Type B pancreatic cell (in vitro differentiated cells): Measurements from ENCODE around the gene CDC42. TPM values are rescaled to one million over a fixed set of nuclear protein-coding genes. Genes with fewer than 3 reads are reported as not detected.
A peak's percentile ranks its signal among the peaks of the same experiment; 100 is the strongest.

Experiments
- DNase-seq: peaks from one replicate; pipeline ENCODE4 v3.0.0; 2021; ENCODE audit warnings: mixed read lengths; ENCODE audit not compliant: unreplicated experiment; ENCODE audit errors: extremely low spot score
- H3K27ac Mint-ChIP-seq: 2 replicates; pipeline ENCODE4 v1.8.0; 2021; ENCODE audit warnings: mild to moderate bottlenecking, mixed read lengths
- H3K27me3 Mint-ChIP-seq: 2 replicates; pipeline ENCODE4 v1.8.0; 2021; ENCODE audit warnings: mixed read lengths
- H3K36me3 Mint-ChIP-seq: 2 replicates; pipeline ENCODE4 v1.8.0; 2021; ENCODE audit warnings: mixed read lengths
- H3K4me1 Mint-ChIP-seq: one replicate; pipeline ENCODE4 v1.8.0; 2021; ENCODE audit warnings: mixed read lengths; ENCODE audit not compliant: unreplicated experiment
- H3K4me3 Mint-ChIP-seq: 2 replicates; pipeline ENCODE4 v1.8.0; 2021; ENCODE audit warnings: mild to moderate bottlenecking, mixed read lengths
- H3K9me3 Mint-ChIP-seq: 2 replicates; pipeline ENCODE4 v1.8.0; 2021; ENCODE audit warnings: mixed read lengths
- total RNA-seq: library from RNA; stranded (reverse); gene quantifications from 2 replicates; pipeline ENCODE4 v1.2.1, GENCODE V29; 2021; ENCODE audit warnings: low replicate concordance
- TF ChIP-seq, protein P1 (sequence below): fragments of 200-600 bp; sonication (generic); conservative IDR thresholded peaks from 2 replicates; pipeline ENCODE4 v1.5.0; 2021; ENCODE audit warnings: antibody characterized with exemption, mild to moderate bottlenecking

Gene CDC42
- total RNA-seq, 1 donor from 2014 or later: 238 TPM

DNA sequence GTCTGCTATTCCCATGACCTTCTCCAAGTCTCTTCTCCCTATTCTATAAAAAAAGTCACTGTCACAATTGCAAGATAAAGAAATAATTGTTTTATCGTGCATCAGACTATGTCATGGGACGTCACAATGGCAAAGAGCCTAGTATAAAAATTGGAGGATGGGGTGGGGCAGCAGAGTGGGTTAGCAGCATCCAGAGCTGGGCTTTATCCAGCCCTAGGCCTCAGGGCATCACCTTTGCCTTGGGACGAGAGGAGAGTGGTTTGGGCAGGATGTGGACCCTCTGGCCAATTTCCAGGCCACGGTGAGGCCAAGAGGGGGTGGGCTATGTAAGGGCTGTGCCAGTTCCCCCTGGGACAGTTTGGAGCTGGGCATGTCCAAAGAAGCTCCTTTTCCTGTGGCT lies 64.7 kb downstream of the CDC42 start:
- H3K27ac Mint-ChIP-seq: no peak overlapping the region
- no peak for DNase-seq
- peaks cover 16% of the 10 kb centered on the region for H3K36me3 Mint-ChIP-seq
- no peaks in the 10 kb centered on the region for H3K9me3 Mint-ChIP-seq
- H3K4me3 Mint-ChIP-seq: no peak overlapping the region
- H3K4me1 Mint-ChIP-seq: peaks cover 66% of the 10 kb centered on the region
- TF ChIP-seq, protein P1, sequence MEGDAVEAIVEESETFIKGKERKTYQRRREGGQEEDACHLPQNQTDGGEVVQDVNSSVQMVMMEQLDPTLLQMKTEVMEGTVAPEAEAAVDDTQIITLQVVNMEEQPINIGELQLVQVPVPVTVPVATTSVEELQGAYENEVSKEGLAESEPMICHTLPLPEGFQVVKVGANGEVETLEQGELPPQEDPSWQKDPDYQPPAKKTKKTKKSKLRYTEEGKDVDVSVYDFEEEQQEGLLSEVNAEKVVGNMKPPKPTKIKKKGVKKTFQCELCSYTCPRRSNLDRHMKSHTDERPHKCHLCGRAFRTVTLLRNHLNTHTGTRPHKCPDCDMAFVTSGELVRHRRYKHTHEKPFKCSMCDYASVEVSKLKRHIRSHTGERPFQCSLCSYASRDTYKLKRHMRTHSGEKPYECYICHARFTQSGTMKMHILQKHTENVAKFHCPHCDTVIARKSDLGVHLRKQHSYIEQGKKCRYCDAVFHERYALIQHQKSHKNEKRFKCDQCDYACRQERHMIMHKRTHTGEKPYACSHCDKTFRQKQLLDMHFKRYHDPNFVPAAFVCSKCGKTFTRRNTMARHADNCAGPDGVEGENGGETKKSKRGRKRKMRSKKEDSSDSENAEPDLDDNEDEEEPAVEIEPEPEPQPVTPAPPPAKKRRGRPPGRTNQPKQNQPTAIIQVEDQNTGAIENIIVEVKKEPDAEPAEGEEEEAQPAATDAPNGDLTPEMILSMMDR: no peak
- no peaks in the 10 kb centered on the region for H3K27me3 Mint-ChIP-seq

DNA sequence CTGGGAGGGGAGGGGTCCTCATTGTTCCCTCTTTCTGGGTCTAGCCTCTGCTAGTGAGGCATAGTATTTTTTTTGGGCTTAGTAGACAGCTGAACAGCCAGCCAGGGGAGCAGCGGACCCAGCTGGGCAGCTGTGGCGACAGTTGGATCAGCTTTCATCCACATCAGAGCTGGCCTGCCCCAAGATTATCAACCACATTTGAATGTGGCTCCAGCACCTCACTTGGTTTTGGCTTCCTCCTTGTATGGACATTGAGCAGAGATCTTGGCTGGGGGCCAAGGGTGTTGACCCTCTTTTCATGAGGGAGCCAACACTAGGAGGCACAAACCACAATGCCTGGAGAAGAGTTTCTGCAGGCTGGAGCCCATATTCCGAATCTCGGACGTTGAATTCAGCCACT lies 65.3 kb downstream of the CDC42 start:
- no peaks in the 10 kb centered on the region for H3K27me3 Mint-ChIP-seq
- H3K4me1 Mint-ChIP-seq: peaks cover 66% of the 10 kb centered on the region
- no peaks in the 10 kb centered on the region for H3K9me3 Mint-ChIP-seq
- no peak overlapping the region for H3K4me3 Mint-ChIP-seq
- no peak for DNase-seq
- H3K27ac Mint-ChIP-seq: no peak overlapping the region
- TF ChIP-seq, protein P1: no peak
- peaks cover 12% of the 10 kb centered on the region for H3K36me3 Mint-ChIP-seq

DNA sequence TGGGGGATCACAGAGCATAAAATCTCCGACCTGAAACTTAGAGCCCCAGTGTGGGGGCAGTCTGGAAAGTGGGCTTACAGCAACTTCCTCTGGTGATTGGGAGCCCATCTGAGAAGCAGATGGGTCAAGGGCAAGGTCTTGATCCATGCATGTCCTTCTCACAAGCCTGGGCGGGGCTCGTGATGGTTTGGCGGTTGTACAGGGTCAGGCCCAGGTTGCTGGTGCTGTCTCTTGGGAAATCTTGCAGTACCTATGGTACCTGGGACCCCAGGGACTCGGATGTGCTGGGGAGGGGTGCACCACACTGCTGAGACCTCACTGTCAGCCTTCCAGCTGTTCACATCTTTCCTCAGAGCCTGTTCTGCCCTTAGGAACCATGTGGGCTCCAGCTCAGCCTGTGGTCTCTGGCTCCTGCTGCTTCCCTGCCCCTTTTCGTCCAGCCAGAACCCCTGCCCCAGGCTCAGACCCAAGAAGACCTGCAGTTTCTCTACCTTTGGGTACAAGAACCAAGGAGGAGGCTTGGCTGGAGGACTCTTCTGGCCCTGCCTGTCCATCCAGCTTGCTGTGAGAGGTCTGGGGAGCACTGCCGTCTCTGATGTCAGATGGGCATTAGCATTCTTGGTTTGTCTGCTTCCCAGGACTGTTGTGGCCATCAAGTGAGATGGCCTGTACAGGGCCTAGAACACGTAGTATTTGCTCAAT lies 65.9 kb downstream of the CDC42 start:
- H3K27ac Mint-ChIP-seq: peak overlapping the region; percentile 66
- no peaks in the 10 kb centered on the region for H3K27me3 Mint-ChIP-seq
- TF ChIP-seq, protein P1: no peak
- no peaks in the 10 kb centered on the region for H3K9me3 Mint-ChIP-seq
- DNase-seq: no peak
- peaks cover 8% of the 10 kb centered on the region for H3K36me3 Mint-ChIP-seq
- H3K4me3 Mint-ChIP-seq: no peak overlapping the region
- peaks cover 67% of the 10 kb centered on the region for H3K4me1 Mint-ChIP-seq

DNA sequence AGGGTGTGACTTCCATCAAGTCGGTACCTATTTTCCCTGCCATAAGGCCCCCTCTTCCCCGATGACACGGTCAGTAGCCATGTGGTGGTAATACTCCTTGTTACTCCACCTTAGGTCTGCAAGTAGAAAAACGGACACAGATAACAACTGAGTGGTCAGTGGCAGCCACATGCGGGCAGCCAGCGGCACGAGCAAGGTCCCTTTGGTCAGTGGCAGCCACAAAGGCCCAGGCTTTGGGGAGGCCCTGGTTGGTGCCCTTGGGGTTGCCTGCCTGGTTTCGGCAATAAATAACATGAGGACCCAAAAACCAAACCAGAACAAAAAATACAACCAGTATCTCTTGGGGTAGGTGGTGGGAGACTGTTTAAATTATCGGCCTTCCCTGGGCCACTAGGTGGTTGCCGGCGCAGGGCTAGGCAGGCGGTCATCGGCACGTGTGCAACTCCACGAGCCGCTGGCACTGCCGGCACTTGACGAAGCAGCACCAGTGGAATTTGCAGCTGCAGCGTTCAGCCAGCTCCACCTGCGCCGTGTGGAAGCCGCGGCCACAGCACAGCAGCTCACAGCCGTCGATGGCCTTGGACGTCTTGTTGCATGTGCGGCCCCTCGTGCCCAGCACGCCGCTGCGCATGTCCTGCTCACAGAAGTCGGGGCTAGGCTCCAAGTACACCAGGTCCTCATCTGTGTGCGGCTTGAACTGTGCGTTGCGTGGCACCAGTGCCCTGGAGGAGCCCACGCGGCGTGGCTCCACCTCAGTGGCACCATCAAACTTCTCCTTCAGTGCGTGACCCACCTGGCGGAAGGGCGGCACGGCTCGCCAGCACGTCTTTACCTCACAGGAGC lies 67.3 kb downstream of the CDC42 start:
- no peak overlapping the region for H3K4me3 Mint-ChIP-seq
- H3K27me3 Mint-ChIP-seq: no peaks in the 10 kb centered on the region
- H3K36me3 Mint-ChIP-seq: peaks cover 8% of the 10 kb centered on the region
- TF ChIP-seq, protein P1: no peak
- H3K27ac Mint-ChIP-seq: peak overlapping the region; percentile 61
- H3K9me3 Mint-ChIP-seq: no peaks in the 10 kb centered on the region
- H3K4me1 Mint-ChIP-seq: peaks cover 62% of the 10 kb centered on the region
- DNase-seq: no peak

DNA sequence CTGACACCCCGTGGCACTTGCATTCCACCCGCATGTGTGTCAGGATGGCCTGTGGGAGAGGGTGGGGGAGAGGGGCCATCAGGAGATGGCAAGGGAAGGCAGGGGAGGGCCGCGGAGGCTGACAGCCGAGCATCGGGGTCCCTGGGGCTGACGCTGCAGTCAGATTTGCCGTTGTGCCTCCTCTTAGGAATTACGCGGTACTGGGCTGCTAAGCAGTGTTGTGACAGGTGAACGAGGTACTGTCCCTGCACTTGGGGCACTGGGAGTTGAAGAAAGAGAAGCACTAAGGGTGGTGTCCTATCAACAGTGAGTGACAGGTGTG lies 67.9 kb downstream of the CDC42 start:
- peaks cover 60% of the 10 kb centered on the region for H3K4me1 Mint-ChIP-seq

More for the DNA sequence above, 67.9 kb downstream of the CDC42 start:
- Mint-ChIP-seq H3K27me3 (no peaks in the 10 kb centered on the region), H3K4me3 (peak overlapping the region; percentile 25), H3K9me3 (no peaks in the 10 kb centered on the region), H3K36me3 (peaks cover 8% of the 10 kb centered on the region), H3K27ac (no peak overlapping the region)
- no peak for DNase-seq
- TF ChIP-seq, protein P1: no peak
